Activated T-cell treated with anti-CD3 and anti-CD28 coated beads for 48 hours (primary cell): ENCODE results near the gene SLC66A2.

Experiments
- DNase-seq: peaks from one replicate; pipeline ENCODE4 v3.0.0-alpha.2; 2020; ENCODE audit warnings: low read depth

SLC66A2 gene

DNA sequence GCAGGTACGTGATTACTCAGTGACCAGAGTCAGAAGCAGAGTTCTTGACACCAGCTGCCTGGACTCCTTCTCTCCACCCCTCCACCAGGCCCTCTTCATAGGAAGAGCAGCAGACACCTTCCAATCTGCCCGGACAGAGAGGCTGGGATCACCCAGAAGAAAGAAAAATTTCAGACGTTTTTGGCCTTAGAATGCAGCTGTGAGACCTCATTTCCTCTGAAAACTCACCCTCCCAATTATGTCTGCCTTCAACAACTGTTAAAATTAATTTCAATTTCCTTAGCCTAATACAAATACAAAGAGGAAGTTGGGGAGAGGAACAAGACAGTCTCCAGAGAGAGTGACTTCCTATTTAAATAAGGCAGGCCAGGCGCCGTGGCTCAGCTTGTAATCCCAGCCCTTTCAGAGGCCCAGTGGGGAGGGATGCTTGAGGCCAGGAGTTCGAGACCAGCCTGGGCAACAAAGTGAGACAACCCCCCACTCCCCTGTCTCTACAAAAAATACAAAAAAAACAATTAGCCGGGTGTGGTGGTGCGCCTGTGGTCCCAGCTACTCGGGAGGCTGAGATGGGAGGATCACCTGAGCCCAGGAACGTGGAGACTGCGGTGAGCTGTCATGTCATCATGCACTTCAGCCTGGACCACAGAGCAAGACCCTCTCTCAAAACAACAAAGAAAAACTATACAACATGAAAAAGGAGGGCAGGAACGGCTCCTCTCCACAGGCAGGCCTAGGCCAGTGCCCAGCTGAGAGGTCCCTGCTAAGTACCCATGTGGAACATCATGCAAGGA lies 1.6 kb downstream of the SLC66A2 start:
- no peak for DNase-seq

DNA sequence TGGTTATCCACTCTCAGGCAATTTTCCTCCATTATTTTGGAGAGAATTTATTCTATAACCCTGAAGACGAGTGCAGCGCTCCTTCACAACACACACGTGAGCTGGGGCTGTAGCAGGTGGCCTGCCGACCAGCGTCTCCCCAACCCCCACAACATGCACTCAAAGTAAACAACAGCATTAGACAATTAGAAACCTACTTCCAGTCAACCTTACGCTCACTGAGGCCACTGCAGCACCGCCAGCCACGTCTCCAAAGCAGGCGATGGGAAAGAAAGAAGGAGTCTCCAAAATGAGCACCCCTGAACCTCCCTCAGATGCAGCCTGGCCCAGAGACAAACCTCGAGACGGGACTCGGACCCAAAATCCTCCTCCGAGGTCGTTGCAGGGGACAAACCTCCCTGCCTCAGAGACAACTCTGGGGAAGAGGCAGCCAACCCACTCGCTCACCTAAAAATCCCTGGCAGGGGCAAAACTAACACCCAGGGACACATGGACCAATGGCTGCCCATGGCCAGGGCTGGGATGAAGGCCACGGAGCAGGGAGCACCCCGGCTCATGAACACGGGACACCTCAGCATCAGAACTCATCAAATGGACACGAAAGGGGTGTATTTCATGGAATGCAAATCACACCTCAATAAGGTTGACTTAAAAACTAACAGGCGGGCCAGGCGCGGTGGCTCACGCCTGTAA lies 2.6 kb downstream of the SLC66A2 start:
- DNase-seq, result no peak

DNA sequence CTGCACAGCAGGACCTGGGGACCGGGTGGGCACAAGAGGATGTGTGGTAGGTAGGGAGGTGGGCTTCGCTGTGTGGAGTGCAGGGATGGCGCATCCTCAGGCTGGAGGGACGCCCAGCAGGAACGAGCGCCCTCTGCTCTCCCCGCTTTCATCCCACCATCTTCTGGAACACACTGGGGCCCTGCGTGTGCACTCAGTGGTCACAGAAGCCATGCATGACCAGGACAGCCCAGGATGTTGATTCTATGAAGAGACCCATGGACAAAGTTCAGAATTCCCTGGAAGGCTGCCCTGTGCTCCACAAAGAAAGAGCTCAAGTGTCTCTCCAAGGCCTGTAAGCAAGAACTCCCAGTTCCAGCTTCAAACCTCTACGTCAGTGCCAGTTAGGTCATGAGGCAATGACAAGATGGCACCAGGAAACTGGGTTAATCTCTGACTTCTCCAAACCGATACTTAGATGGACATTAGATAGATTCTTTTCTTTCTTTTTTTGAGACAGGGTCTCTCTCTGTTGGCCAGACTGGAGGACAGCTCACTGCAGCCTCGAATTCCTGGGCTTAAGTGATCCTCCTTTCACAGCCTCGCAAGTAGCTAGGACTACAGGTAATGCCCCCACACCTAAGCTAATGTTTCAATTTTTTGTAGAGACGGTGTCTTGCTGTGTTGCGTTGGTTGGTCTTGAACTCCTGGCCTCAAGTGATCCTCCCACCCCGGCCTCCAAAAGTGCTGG lies 3.4 kb downstream of the SLC66A2 start:
- DNase-seq, result no peak

DNA sequence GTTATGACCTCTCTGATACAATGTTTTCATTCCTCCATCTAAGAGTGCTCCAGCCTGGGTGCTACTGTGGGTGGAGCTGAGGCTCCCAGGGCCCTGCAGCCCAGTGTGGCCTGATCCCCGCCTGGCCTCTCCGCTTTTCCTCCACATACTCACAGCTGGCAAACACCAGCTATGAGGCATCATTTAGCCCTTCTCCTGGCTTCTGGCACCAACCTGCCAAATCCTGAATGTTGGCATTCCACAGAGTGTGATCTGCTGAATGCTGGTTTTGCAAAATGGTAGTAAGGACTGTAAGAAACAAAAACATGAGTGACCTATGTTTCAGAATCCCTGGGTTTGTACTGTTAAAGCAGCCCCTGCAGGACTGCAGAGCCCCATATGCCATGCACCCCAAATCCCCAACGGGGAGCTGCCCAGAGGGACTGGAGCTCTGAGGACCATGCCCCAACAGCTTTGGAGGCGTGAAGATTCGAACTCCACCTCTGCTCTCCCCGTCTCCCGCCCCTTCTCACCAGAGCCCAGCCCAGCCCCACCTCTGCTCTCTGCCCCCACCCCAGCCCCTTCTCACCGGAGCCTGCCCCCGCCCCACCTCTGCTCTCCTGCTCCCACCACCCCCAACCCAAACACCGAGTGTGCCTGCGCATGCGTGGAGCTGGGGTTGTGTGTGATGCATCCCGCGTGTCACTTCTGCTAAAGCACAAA lies 4.2 kb downstream of the SLC66A2 start:
- no peak for DNase-seq

DNA sequence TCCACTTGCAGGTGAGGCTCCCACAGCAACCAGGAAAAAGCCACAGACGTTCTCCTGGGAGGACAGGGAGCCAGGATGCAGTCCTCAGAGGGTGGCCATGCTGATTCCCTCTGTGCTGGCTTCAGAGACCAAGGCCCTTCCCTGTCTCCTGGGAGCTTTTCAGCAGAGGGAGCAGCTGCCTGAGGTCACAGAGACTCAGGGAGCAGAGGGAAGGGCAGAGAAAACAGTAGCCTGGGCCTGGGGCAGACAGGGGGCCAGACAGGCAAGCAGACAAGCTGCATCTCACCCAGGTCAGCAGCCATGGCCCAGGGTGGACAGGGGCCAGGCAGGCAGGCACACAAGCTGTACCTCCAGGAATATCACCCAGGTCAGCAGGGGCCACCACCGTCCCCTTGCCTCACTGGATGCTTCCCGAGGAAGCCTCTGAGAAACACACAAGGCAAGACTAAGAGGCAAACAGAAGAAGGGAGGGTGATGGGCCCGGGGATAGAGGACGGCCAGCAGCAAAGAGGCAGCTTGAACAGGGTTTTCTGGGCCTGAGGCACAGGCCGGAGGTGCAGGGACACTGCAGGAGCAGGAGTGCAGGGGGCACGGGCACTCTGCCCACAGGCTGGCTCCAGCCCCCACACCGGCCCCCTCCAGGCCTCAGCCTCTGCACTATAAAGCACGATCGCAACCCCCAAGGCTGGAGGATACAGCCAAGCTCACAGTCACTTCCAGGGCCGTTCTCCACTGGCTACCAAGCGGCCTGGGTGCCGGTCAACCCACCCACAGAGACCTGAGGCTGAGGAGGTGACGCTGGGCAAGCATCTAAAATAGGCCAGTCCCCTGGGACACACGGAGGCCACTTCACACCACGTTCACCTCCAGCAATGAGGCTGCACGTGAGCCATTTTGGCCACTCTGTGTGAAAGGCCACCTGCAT lies 6.1 kb downstream of the SLC66A2 start:
- no peak for DNase-seq

DNA sequence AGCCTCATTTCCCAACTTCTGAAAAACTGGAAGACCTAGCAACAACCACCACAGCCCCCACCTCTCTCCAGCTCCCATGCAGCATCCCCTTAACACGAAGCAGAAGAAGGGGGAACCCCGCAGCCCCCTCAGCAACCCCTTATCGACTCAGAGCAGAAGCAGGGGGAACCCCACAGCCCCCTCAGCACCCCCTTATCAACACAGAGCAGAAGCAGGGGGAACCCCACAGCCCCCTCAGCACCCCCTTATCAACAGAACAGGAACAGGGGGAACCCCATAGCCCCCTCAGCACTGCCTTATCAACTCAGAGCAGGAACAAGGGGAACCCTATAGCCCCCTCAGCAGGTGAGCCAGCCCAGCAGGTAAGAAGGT lies 6.7 kb downstream of the SLC66A2 start:
- no peak for DNase-seq

DNA sequence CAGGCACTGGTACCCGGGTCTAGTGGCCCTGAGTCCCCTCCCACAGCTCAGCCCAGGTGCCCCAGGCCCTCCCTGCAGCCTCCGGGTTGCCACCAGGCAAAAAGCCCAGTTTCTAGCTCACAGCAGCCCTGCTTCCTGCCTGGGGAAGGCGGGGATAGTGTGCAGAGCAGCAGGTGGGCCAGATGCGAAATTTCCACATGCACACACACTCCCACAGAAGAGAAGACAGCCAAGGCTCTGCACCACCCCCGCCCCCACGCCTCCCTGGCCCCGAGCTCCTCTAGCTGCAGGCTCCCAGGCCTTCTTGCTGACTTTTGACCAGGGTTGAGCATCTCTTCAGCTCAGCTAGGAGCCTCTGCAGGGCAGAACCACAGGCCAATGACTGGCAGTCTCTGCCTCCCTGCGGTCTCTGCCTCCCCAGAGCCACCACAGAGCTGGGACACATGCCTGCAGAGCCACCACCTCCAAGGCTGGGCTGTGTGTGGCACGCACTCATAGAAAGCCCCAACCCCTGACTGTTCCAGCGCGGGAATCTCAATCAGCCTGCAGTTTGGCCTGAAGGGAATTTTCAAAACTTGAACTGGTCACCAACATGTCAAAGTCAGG lies 7.2 kb downstream of the SLC66A2 start:
- no peak for DNase-seq

DNA sequence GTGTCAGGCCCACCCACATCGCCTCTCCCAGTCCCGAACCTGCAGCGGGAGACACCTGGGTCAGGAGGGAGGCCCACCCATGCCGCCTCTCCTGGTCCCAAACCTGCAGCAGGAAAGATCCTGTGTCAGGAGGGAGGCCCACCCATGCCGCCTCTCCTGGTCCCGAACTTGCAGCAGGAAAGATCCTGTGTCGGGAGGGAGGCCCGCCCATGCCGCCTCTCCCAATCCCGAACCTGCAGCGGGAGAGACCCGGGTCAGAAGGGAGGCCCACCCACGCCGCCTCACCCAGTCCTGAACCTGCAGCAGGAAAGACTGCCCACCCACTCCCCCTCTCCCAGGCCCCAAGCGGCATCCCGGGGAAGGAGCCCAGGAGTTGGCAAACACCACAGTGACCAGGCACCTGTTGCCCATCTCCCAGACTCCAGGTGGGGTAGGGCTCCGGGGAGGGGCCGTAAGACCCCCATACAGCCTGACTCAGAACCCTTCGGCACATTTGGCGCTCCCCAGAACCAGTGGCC lies 7.8 kb downstream of the SLC66A2 start:
- no peak for DNase-seq

DNA sequence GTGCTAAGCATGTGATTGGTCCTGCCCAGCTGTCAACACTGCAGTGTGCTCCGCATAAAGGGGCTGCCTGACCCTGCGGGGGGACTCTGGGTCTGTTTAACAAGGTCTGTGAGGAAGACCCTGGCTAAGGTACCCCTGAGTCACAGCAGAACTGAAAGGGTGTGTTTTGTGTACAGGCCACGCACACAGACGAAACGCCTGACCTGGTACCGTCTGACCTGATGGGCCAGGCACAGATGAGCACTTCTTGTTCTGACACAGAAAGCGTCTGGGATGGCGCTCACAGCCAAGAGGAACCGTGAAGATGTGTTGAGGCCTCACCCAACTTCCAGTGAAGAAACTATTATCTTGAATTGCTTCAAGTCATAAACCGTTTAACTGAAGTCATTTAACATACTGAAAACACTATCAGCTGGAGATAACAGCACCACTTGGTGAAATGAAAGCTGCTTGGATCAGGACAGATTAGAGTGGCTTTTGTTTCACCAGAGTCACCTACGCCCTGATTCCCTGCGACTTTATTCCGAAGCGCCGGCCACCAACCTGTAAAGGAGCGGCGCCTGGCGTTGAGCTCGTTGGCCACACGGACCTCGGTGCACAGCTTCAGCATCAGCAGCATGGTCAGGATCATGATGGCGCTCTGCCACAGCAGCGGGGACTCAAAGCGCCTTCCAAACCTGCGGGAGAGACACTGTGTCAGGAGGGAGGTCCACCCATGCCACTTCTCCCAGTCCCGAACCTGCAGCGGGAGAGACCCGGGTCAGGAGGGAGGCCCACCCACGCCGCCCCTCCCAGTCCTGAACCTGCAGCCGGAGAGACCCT lies 8.5 kb downstream of the SLC66A2 start:
- no peak for DNase-seq

DNA sequence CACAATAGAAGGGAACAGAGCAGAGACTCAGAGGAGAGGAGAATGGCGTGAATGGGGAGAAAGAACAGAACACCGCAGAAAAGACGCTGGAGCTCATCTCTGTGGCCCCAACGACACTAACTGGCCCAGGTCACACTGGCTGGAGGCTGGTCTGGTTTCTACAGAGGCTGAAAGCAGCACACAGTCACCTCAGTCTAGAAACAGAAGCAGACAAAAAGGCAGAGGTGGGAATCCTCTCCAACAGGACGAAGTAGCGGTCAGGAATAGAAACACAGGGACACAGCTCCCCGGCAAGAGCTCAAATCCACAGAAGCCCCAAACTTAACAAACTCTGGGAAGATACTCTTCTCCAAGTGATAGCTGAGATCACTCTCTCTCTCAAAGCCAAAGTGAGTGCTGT lies 9.2 kb downstream of the SLC66A2 start:
- DNase-seq, result no peak

DNA sequence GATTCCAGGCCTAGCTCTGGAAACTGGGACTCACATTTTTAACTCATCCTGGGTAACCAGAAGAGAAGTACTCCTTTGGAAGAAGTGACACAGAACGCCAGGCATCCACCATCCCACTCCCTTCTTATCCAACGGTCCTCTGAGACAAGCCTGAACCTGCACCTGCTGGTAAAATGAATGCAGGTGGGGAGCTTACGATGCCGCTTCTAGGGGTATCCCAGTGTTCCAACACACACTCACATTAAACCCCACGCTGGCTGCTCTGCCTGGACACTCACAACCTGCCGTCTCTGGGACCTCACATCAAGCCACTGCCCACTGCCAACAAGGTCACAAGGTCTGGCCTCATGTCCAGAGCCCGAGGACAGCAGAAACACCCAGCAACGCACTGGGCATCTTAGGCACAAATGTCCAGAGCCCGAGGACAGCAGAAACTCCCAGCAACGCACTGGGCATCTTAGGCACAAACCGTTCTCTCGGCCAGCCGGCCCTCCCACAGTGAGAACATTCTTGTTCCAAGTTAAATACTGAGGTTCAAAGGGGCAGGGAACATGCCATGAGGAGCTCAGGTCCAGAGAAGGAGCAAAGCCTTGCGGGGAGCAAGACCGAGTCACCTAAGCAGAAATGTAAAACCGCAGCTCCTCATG lies 9.9 kb downstream of the SLC66A2 start:
- no peak for DNase-seq

DNA sequence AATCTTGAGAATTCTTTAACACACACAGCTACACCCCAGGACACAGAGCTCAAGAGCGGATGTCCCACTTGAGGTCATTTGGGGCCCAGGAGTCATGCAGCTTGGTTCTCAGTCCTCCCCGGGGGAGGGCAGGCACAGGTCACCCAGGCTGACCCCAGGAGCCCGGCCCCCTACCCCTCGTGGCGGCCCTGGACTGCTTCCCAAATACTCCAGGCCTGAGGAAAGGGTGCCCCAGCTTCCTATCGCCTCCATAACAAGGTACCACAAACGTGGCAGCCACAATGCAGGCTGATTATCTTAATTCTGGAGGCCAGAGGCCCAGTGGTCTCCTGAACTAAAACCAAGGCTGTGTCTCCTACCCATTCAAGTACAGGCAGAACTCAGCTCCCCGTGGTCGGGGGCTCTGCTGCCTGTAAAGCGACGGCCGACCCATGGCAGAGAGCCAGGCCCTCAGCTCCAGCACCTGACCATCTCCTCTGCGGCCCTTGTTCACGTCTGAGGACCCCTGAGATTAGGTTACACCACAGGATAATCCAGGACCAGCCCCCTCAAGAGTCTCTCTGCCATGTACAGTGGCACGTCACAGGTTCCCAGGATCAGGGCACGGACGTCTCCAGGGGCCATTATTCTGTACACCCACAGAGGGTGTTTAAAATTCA lies 10.5 kb downstream of the SLC66A2 start:
- no peak for DNase-seq

DNA sequence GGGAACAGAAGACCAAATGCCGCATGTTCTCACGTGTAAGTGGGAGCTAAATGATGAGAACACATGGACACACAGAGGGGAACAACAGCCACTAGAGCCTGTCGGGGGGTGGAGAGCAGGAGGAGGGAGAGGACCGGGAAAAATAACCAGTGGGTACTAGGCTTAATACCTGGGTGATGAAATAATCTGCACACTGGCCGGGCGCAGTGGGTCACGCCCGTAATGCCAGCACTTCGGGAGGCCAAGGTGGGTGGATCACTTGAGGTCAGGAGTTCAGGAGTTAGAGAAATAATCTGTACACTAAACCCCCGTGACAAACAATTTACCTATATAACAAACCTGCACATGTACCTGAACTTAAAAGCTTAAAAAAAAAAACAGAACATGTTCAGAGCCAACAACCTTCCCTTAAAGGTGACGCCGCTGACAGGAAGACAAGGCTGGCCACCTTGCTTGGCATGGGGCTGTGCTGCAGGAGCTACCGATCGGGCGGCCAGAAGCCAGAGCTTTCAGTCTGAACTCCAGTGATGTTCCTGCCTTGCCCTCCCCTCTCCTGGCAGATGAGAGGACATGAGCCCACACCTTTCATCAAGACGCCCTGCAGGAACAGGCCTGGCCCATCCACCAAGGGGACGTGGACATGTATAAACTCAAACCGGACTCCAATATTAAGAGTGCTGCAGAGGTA lies 11.2 kb downstream of the SLC66A2 start:
- no peak for DNase-seq

DNA sequence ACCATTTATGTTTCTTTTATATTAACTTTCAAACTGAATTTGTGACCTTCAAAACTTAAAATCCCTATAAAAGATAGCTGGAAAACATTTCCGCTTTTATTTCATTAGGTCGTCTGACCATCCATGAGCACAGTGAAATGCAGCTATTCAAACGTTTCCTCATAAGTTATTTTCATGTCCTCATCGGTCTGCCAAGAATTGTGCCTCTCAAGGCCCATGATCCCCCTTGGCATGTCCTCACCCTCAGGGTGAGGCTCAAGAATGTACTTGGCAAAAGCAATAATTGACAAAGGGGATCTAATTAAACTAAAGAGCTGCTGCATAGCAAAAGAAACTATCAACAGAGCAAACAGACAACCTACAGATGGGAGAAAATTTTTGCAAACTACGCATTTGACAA lies 12.4 kb downstream of the SLC66A2 start:
- DNase-seq, result no peak

DNA sequence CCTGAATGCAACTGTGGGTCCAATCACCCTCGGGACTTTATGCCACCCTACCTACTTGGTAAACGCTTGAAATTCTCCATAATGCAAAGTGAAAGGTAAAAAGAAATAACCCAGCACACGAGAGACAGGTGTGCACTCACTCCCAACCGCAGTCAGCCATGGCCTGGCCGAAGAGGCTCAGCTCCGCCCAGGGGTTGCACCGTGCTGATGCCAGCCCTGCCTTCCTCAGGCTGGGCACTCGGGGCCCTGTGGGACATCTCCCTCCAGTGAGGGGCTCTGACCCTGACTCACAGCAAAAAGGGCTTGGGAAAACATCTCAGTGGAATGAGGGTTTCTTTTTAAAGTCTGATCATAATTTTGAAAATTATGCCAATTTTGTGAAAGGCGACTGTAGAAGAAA lies 13.3 kb downstream of the SLC66A2 start:
- DNase-seq, result no peak

DNA sequence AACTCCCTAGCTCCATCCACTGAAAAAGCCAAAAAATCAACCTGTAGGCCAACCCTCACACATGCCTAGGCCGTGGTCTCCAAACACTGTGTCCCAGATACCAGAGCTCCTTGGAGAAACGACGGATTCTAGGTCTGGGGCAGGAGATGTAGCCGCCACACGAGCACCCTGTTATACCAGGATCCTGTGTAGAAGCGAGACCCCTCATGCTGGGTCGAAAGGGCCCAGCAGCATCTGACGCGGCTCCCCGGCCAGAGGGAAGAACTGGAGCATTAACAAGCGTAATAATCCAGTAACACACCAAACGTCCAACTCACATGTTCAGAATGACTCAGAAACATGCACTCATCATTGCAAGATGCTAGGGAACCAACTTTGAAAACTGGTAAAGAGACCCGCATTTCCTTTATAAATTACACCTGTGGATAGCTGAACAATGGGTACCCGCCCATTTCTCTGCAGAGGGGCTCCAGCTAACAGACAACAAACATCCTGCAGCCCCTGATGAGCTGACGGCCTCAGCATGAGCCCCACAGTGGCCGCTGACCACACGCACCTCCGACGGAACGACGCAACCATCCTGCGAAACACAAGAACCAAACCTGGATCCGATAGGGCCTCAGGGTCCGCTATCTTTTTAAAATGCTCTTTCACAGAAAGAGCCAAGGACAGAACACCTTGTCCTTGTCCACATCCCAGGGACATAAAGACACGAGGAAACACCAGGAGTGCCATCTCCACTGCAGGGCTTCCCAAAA lies 14.2 kb downstream of the SLC66A2 start:
- no peak for DNase-seq

DNA sequence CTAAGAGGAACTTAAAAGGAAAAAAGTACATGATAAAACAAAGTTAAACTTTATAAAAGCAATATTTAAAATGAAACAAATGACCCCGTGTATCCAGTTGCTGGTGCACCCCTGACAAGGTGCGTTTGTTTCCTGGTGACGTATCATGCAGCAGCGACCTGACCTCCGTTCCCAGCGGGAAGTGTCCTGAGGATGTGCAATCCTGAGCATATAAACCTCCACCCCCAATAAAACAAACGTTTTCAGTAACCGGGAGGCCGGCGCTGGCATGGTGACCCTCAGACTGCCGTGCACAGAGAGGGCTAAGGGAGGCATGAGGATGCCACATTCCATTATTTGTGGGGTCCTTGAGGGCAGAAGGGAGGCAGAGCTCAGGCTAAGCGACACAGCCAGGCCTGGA lies 14.8 kb downstream of the SLC66A2 start:
- DNase-seq, result no peak
